Kidney glomerular epithelial cell (primary cell): ENCODE measurements around the gene DENND2C.

Experiments used
- DNase-seq: peaks from one replicate; lab custom pipeline; 2025; lab: John Stamatoyannopoulos, UW

The DENND2C gene

GRCh38 chr1:114545796-114546195 lies 124.1 kb downstream of the DENND2C start:
- no peak for DNase-seq

- no peak for DNase-seq
Measured at GRCh38 chr1:114545315-114545714, 124.5 kb downstream of the DENND2C start.

GRCh38 chr1:114540821-114541220 lies 129.0 kb downstream of the DENND2C start:
- DNase-seq = no peak

GRCh38 chr1:114540272-114540671 lies 129.6 kb downstream of the DENND2C start:
- DNase-seq = no peak

- DNase-seq = no peak
Measured at GRCh38 chr1:114536043-114536442, 133.8 kb downstream of the DENND2C start.

GRCh38 chr1:114535401-114535800 lies 134.4 kb downstream of the DENND2C start:
- no peak for DNase-seq
